Neural cell (in vitro differentiated cells): ENCODE results near the gene DIAPH2. TPM values are rescaled to one million over a fixed set of nuclear protein-coding genes. Genes with fewer than 3 reads are reported as not detected.

Source experiments
- H2AFZ ChIP-seq: fragments of 200-600, 300-800 bp; sonication (generic), shearing (Covaris generic); 2 replicates; pipeline ENCODE4 v1.6.0; 2014; ENCODE audit warnings: low read depth, mild to moderate bottlenecking, antibody characterized with exemption, low read length, moderate library complexity
- H3F3A ChIP-seq: fragments of 200-600 bp; shearing (Covaris generic); 2 replicates; pipeline ENCODE4 v1.6.1; 2016; ENCODE audit warnings: mild to moderate bottlenecking, moderate library complexity, mixed read lengths, antibody characterized with exemption, low read length; ENCODE audit not compliant: insufficient read depth, poor library complexity, severe bottlenecking
- H3K27ac ChIP-seq: fragments of 200-600, 300-800 bp; sonication (generic), shearing (Covaris generic); 2 replicates; pipeline ENCODE4 v1.5.1; 2014; ENCODE audit warnings: mild to moderate bottlenecking, low read length, moderate library complexity
- H3K27me3 ChIP-seq: fragments of 300-800, 200-600 bp; sonication (generic), shearing (Covaris generic); 2 replicates; pipeline ENCODE4 v1.6.0; 2014; ENCODE audit warnings: mild to moderate bottlenecking, low read depth, low read length, moderate library complexity; ENCODE audit not compliant: insufficient read depth
- H3K36me3 ChIP-seq: fragments of 300-800, 200-600 bp; sonication (generic), shearing (Covaris generic); 2 replicates; pipeline ENCODE4 v1.5.1; 2014; ENCODE audit warnings: mild to moderate bottlenecking, antibody characterized with exemption, low read length, moderate library complexity; ENCODE audit not compliant: insufficient read depth
- H3K4me2 ChIP-seq: fragments of 300-800, 200-600 bp; sonication (generic), shearing (Covaris generic); 2 replicates; pipeline ENCODE4 v1.6.0; 2014; ENCODE audit warnings: mild to moderate bottlenecking, low read length
- H3K4me3 ChIP-seq: fragments of 300-800, 200-600 bp; sonication (generic), shearing (Covaris generic); 2 replicates; pipeline ENCODE4 v1.5.1; 2014; ENCODE audit warnings: mild to moderate bottlenecking, low read length, moderate library complexity
- H3K79me2 ChIP-seq: fragments of 200-600 bp; shearing (Covaris generic); replicated peaks from 2 replicates; pipeline ENCODE4 v1.6.0; 2014; ENCODE audit warnings: mild to moderate bottlenecking, low read length, moderate library complexity; ENCODE audit not compliant: insufficient read depth
- H3K9ac ChIP-seq: fragments of 300-800, 200-600 bp; sonication (generic), shearing (Covaris generic); 2 replicates; pipeline ENCODE4 v1.6.1; 2016; ENCODE audit warnings: mild to moderate bottlenecking, low read length, mixed read lengths
- H3K9me2 ChIP-seq: fragments of 200-600 bp; shearing (Covaris generic); 2 replicates; pipeline ENCODE4 v1.6.1; 2016; ENCODE audit warnings: mild to moderate bottlenecking, low read length, mixed read lengths; ENCODE audit not compliant: insufficient read depth
- H3K9me3 ChIP-seq: fragments of 200-600, 300-800 bp; sonication (generic), shearing (Covaris generic); 2 replicates; pipeline ENCODE4 v1.6.1; 2016; ENCODE audit warnings: mild to moderate bottlenecking, mixed run types, low read length, moderate library complexity, mixed read lengths
- H4K20me1 ChIP-seq: fragments of 200-600 bp; shearing (Covaris generic); 2 replicates; pipeline ENCODE4 v1.6.1; 2016; ENCODE audit warnings: mild to moderate bottlenecking, mixed run types; ENCODE audit not compliant: insufficient read depth
- CTCF ChIP-seq: fragments of 450-650 bp; IDR thresholded peaks from 2 replicates; pipeline ENCODE4 v1.5.1; 2014; ENCODE audit warnings: antibody characterized with exemption, mild to moderate bottlenecking, moderate library complexity; ENCODE audit not compliant: poor library complexity, severe bottlenecking
- EP300 ChIP-seq: fragments of 450-650 bp; conservative IDR thresholded peaks from 2 replicates; pipeline ENCODE4 v1.6.1; 2014; ENCODE audit warnings: antibody characterized with exemption, mild to moderate bottlenecking, moderate library complexity; ENCODE audit not compliant: poor library complexity, severe bottlenecking
- EZH2 ChIP-seq: fragments of 200-600, 300-800 bp; shearing (Covaris generic), sonication (generic); IDR thresholded peaks from 2 replicates; pipeline ENCODE4 v1.6.1; 2014; ENCODE audit warnings: antibody characterized with exemption, low read length, borderline replicate concordance, mild to moderate bottlenecking; ENCODE audit not compliant: insufficient read depth, poor library complexity, severe bottlenecking
- MXI1 ChIP-seq: fragments of 450-650 bp; conservative IDR thresholded peaks from 2 replicates; pipeline ENCODE4 v1.6.1; 2014; ENCODE audit warnings: antibody characterized with exemption, mild to moderate bottlenecking; ENCODE audit not compliant: poor library complexity, severe bottlenecking
- POLR2AphosphoS5 ChIP-seq: IDR thresholded peaks from 2 replicates; pipeline ENCODE4 v1.6.1; 2012
- RAD21 ChIP-seq: fragments of 450-650 bp; conservative IDR thresholded peaks from 2 replicates; pipeline ENCODE4 v1.6.1; 2014; ENCODE audit warnings: antibody characterized with exemption, mild to moderate bottlenecking, moderate library complexity
- REST ChIP-seq: IDR thresholded peaks from 2 replicates; pipeline ENCODE4 v1.6.1; 2012; ENCODE audit warnings: borderline replicate concordance
- SMC3 ChIP-seq: fragments of 450-650 bp; conservative IDR thresholded peaks from 2 replicates; pipeline ENCODE4 v1.6.1; 2014; ENCODE audit warnings: antibody characterized with exemption, mild to moderate bottlenecking, moderate library complexity; ENCODE audit not compliant: poor library complexity
- TAF1 ChIP-seq: IDR thresholded peaks from 2 replicates; pipeline ENCODE4 v1.6.1; 2012; ENCODE audit warnings: low read depth
- polyA plus RNA-seq: library from polyadenylated mRNA; depleted of rRNA; stranded (reverse); fragments of >200 nt; gene quantifications from 2 replicates; pipeline ENCODE4 v1.2.3, GENCODE V29; 2014

The DIAPH2 gene
- polyA plus RNA-seq, 1 donor from 2014 or later: 0.07 TPM

GRCh38 chrX:96703816-96704215 is 19.2 kb downstream of the DIAPH2 start:
- no peak overlapping the region for H3K9ac ChIP-seq
- no peaks in the 10 kb centered on the region for H3K9me2 ChIP-seq
- H3K79me2 ChIP-seq: no peaks in the 10 kb centered on the region
- TF ChIP-seq CTCF (no peak), TAF1 (no peak), MXI1 (no peak)
- no peaks in the 10 kb centered on the region for H3K36me3 ChIP-seq
- H3K9me3 ChIP-seq: no peaks in the 10 kb centered on the region
- no peaks in the 10 kb centered on the region for H3F3A ChIP-seq
- H3K27ac ChIP-seq: no peak overlapping the region
- no peak overlapping the region for H2AFZ ChIP-seq
- H4K20me1 ChIP-seq: no peaks in the 10 kb centered on the region
- H3K27me3 ChIP-seq: no peaks in the 10 kb centered on the region
- H3K4me3 ChIP-seq: no peak overlapping the region
- H3K4me2 ChIP-seq: no peak overlapping the region

GRCh38 chrX:96704629-96705028 is 20.0 kb downstream of the DIAPH2 start:
- Histone ChIP-seq H3K79me2 (no peaks in the 10 kb centered on the region), H3K9me2 (no peaks in the 10 kb centered on the region), H3K9me3 (no peaks in the 10 kb centered on the region), H3K4me2 (no peak overlapping the region), H2AFZ (no peak overlapping the region), H3K36me3 (no peaks in the 10 kb centered on the region), H3K4me3 (no peak overlapping the region), H3K27ac (no peak overlapping the region), H3F3A (no peaks in the 10 kb centered on the region), H3K27me3 (no peaks in the 10 kb centered on the region), H4K20me1 (no peaks in the 10 kb centered on the region), H3K9ac (no peak overlapping the region)
- TF ChIP-seq POLR2AphosphoS5 (no peak), CTCF (no peak), EP300 (no peak), RAD21 (no peak), MXI1 (no peak), EZH2 (no peak), REST (no peak), SMC3 (no peak), TAF1 (no peak)
